GM19397 (cell line): ENCODE results near the gene EIF4H.
"Not testable (repeated sequence)": the region's sequence is repeated elsewhere in the genome, so short reads cannot be mapped to it uniquely, and the experiment has no call there.

Experiments
- ATAC-seq: cut with Tn5 transposase; IDR thresholded peaks from one replicate; pipeline ENCODE4 v1.9.1; 2021; ENCODE audit warnings: mild to moderate bottlenecking, moderate library complexity; ENCODE audit not compliant: unreplicated experiment

Gene EIF4H

GRCh38 chr7:74174606-74175082 is 488 bp downstream of the EIF4H start:
- peak; percentile 30 for ATAC-seq

- no peak for ATAC-seq
Measured at GRCh38 chr7:74175340-74175739, 1.2 kb downstream of the EIF4H start.

GRCh38 chr7:74176555-74176954 is 2.4 kb downstream of the EIF4H start:
- ATAC-seq = no peak

- ATAC-seq = no peak
Measured at GRCh38 chr7:74178632-74179031, 4.5 kb downstream of the EIF4H start.

GRCh38 chr7:74179935-74180604 is 5.9 kb downstream of the EIF4H start:
- no peak for ATAC-seq

- ATAC-seq = no peak
Measured at GRCh38 chr7:74180866-74181265, 6.7 kb downstream of the EIF4H start.

GRCh38 chr7:74181821-74182220 is 7.7 kb downstream of the EIF4H start:
- no peak for ATAC-seq

GRCh38 chr7:74182453-74183090 is 8.4 kb downstream of the EIF4H start:
- no peak for ATAC-seq

- no peak for ATAC-seq
Measured at GRCh38 chr7:74183142-74183541, 9.0 kb downstream of the EIF4H start.

- no peak for ATAC-seq
Measured at GRCh38 chr7:74183653-74184450, 9.7 kb downstream of the EIF4H start.

GRCh38 chr7:74185016-74185415 is 10.9 kb downstream of the EIF4H start:
- no peak for ATAC-seq

- ATAC-seq = no peak
Measured at GRCh38 chr7:74185636-74186035, 11.5 kb downstream of the EIF4H start.

- no peak for ATAC-seq
Measured at GRCh38 chr7:74187915-74188675, 13.9 kb downstream of the EIF4H start.

GRCh38 chr7:74190259-74190658 is 16.1 kb downstream of the EIF4H start:
- no peak for ATAC-seq

GRCh38 chr7:74191231-74191630 is 17.1 kb downstream of the EIF4H start:
- no peak for ATAC-seq

- no peak for ATAC-seq
Measured at GRCh38 chr7:74193054-74193453, 18.9 kb downstream of the EIF4H start.

GRCh38 chr7:74193913-74194312 is 19.8 kb downstream of the EIF4H start:
- no peak for ATAC-seq

- ATAC-seq = no peak
Measured at GRCh38 chr7:74194686-74195085, 20.5 kb downstream of the EIF4H start.

- not testable (repeated sequence) for ATAC-seq
Measured at GRCh38 chr7:74195139-74195860, 21.1 kb downstream of the EIF4H start.

- ATAC-seq = not testable (repeated sequence)
Measured at GRCh38 chr7:74195968-74196654, 22.0 kb downstream of the EIF4H start.
